ENCODE results near the gene RNF11.

The RNF11 gene

GRCh38 chr1:51299185-51299885 is 63.3 kb downstream of the RNF11 start:
- no peak for DNase-seq

- DNase-seq: no peak
Measured at GRCh38 chr1:51299981-51300670, 64.1 kb downstream of the RNF11 start.

- DNase-seq: no peak
Measured at GRCh38 chr1:51301152-51301843, 65.2 kb downstream of the RNF11 start.

DNA sequence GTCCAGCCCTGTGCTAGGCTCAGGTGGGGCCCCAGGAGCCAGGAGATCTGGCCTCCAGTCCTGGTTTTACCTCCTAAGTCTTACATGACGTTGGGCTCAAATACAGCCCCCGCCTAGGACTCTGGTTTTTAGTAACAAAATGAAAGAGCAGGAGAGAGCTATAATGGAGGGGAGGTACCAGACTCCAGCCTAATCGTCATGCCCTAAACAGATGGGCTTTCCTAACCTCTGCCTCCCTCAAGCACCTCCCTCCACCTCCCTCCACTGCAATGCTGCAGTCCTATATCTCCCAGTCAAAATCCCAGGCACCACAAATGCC is 65.7 kb downstream of the RNF11 start:
- no peak for DNase-seq

DNA sequence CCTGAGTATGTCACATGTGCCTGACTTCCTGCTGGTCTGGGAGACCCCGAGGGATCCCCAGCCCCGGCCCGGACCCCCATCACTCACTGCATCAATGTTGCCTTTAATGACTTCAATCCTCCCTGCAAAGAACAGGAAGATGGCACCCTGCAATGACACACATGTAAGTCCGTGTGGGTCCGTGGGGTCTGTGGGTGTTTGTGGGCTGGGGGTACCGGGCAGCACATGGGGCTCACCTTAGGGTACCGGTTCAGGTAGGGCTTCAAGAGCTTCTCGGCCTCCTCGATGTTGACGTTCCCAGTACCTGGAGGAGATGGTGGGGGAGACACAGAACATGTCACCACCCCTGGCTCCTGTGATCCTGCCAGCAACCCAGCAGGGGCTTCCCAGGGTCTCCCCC is 66.2 kb downstream of the RNF11 start:
- DNase-seq: no peak

DNA sequence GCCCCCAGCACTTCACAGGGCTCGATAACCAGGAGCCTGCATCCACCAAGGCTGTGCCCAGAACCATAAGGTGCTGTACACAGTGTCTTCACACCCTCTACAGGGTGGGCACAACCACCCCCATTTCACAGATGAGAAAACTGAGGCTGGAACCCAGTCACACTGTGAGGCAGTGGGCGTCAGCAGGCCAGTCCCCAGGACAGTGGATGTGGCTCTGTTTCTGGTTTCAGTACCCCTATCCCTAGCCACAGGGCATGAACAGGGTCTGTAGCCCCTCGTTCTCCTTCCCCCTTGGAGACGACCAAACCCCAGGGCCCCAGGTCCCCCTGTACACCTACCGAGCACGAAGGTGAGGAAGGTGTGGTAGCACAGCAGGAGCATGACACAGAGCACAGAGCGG is 66.7 kb downstream of the RNF11 start:
- no peak for DNase-seq

DNA sequence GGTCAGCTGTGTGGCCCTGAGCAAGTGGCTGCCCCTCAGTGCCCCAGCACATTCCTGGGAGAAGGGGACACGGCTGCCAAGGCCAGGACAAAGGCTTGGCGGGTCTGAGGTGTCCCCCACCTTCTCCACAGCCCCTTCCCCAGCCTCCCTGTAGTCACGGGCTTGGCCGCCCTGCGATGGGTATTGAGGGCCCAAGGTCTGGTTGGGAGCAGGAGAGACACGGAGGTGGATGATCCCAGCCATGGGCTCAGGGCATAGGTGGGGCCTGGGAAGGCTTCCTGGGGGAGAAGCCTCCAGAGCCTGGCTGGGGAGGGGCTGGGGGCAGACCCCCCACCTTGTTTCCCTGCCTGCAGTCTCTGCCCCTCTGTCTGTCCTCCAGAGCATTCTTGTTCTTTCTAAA is 67.2 kb downstream of the RNF11 start:
- no peak for DNase-seq

GRCh38 chr1:51303751-51304251 is 67.7 kb downstream of the RNF11 start:
- DNase-seq: no peak

DNA sequence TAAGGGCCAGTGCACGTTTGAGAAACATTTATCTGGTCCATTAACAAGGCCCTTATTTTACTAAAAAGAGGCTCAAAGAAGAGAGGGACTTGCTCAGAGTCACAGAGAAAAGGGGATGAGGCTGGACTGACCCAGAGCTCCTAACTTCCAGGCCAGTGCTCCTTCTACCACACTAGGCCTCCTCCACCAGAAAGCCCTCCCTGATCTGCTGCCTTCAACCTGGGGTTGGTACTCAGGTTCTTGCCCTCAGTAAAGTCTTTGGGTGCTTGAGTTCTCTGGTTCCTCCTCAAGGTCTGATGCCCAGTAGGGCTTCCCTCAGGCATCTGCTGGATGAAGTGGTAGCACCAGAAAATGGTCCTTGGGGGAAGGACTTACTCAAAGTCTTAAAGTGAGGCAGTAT is 68.3 kb downstream of the RNF11 start:
- DNase-seq: no peak

- no peak for DNase-seq
Measured at GRCh38 chr1:51305371-51305823, 69.3 kb downstream of the RNF11 start.

GRCh38 chr1:51306950-51307349 is 70.9 kb downstream of the RNF11 start:
- DNase-seq: no peak

GRCh38 chr1:51308636-51309035 is 72.6 kb downstream of the RNF11 start:
- DNase-seq: no peak

- DNase-seq: no peak
Measured at GRCh38 chr1:51309291-51309690, 73.2 kb downstream of the RNF11 start.

GRCh38 chr1:51310871-51311613 is 75.0 kb downstream of the RNF11 start:
- DNase-seq: no peak

DNA sequence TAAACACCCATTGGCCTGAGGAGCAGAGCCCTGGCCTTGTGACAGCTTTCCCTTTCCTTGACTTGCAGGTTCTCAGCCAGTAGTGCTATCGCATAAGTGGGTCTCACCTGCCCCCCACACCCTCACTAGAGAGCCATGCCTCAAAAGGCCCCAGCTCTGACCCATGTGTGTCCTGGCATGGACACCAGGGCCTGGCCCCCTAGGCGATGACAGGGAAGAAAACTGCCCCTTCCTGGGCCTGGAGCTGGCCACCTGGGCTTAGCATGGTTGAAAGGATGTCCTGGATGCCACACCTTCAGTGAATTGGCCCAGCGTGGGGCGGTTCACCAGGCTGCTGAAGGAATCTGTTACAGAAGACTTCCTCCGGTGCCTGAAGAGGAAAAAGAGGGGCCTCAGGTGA is 75.8 kb downstream of the RNF11 start:
- no peak for DNase-seq

DNA sequence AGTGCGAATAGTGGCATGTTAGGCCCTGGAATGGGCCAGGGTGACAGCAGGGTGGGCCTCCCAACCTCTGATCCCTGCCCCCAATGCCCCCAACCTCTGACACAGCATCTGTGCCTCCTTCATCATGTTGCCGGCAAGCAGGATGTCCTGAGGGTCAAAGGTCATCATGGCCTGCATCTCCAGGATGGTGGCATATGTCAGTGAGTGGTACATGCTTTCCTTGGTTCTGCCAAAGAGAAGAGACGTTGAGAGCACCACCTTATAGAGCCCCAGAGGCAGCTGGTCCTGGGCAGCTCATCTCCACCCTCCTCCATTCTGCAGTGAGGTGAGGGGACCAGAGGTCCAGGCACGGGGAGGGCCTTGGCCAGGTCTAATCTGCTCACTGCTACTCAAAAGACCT is 76.6 kb downstream of the RNF11 start:
- DNase-seq: no peak

DNA sequence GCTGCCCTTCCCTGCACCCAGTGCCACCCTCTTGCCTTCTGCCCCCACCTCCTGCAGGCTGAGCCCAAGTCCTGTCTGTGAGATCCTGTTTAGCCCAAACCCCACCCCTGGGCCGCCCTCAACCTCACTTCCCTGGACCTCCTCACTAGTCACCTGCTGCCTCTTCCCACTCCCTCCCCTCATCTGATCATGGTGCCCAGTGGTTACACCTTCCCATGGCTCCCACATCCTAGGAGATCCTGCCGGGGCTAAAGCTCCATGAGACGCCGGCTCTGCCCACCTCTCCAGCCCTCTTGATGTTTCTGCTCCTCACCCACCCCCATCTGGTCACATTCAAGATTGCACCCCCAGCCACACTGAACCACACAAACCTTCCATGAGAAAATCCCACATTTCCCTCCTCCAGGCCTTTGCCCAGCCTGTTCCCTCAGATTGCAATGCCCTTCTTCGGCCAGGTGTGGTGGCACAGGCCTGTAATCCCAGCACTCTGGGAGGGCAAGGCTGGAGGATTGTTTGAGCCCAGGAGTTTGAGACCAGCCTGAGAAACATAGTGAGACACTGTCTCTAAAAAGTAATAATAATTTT is 77.3 kb downstream of the RNF11 start:
- DNase-seq: no peak

- no peak for DNase-seq
Measured at GRCh38 chr1:51313961-51314777, 78.1 kb downstream of the RNF11 start.

- no peak for DNase-seq
Measured at GRCh38 chr1:51314974-51315373, 78.9 kb downstream of the RNF11 start.

DNA sequence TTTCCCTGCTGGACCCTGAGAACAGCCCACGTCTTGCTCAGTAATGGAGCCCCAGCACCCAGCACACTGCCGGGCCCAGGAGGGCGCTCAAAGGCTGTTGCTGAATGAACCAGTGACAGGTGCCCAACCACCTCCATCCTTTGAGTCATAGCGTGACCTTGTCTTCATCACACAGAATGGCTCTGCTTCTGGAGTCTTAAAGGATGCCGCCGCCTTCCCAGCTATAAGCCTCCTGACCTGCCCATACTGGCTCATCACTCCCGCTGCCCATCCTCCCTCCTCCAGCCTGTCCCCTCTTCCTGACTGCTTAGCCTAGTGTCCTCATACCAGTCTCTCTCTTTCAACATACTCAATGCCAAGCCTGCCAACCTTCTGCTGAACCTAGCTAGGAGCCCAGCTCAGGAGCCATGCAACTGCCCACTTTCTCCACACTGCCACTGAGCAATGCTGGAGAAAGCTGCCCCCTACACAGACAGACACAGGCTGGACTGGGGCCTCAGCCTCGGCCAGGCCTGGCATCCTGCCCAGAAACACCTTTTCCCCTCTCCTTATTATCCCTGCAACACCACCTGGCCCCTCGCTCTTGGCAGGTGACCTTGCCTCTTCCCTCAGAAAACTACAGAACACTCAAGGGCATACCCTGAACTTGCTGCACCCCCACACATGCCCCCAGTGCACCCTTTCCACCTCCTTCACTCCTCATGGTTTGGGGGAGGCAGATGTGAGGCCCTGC is 80.2 kb downstream of the RNF11 start:
- peak; percentile 71 for DNase-seq

GRCh38 chr1:51316846-51317120 is 80.7 kb downstream of the RNF11 start:
- peak; percentile 50 for DNase-seq

DNA sequence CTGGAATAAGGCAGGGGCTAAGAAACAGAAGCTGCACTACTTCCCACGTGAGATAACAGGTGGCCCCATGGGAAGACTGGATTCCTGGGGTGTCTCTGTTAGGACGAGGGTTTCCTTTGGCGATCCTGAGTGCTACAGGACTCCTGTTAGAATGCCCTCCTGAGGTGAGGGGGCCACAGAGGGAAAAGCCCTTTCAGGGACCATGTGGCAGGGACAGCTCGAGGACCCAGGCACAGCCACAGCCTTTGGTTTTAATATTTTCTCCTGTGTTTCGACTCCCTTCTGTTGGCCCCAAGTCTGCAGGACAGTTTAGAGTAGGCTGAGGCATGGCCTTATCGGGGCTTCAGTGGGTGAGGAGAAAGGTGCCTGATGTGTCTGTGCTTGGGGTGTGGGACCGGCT is 81.7 kb downstream of the RNF11 start:
- DNase-seq: no peak
